ENCODE measurements around the gene MEI1.

- TF ChIP-seq POLR2A (IDR thresholded peaks at IDR 0.05) = no peak
- TF ChIP-seq CTCF (IDR thresholded peaks at IDR 0.05 in 4 of 5, conservative IDR thresholded peaks at IDR 0.05 in 1 of 5) = no peak
Measured at GRCh38 chr22:41846268-41846987, 147.1 kb downstream of the MEI1 start.

All from gastrocnemius medialis (tissue), 4 donors.